ENCODE results near the gene TFAP2A. TPM values are rescaled to one million over a fixed set of nuclear protein-coding genes. Genes with fewer than 3 reads are reported as not detected.

TFAP2A gene
- total RNA-seq, 1 donor from 2014 or later = 3.4 TPM

DNA sequence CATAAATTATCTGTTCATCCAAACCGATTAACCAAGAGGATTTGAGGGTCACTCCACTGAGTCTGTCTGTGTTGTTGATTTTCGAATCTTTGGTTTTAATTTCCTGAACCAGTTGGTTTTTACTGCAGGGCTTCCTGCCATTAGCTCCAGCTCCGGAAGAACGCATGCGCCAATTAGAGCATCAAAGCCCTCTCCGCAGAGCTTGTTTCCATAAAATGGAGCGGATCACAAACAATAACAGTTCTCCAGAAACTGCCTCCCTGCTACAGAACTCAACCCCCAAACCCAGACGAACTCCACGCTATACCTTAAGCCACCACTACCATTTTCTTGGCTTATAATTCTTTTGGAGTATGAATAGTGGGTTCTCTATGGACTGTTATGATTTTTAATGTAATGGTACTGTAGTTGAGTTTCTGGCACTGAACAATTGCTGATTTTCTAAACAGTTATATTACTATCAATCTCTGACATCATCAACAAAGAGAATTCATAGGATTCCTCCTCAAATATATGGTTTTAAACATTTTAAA lies 13.8 kb downstream of the TFAP2A start:
- no peak overlapping the region for H3K4me3 ChIP-seq (ENCODE audit: low read depth, low read length)
- no peak for FAIRE-seq
- DNase-seq (ENCODE audit: low read depth) = no peak
- TF ChIP-seq, protein P1, sequence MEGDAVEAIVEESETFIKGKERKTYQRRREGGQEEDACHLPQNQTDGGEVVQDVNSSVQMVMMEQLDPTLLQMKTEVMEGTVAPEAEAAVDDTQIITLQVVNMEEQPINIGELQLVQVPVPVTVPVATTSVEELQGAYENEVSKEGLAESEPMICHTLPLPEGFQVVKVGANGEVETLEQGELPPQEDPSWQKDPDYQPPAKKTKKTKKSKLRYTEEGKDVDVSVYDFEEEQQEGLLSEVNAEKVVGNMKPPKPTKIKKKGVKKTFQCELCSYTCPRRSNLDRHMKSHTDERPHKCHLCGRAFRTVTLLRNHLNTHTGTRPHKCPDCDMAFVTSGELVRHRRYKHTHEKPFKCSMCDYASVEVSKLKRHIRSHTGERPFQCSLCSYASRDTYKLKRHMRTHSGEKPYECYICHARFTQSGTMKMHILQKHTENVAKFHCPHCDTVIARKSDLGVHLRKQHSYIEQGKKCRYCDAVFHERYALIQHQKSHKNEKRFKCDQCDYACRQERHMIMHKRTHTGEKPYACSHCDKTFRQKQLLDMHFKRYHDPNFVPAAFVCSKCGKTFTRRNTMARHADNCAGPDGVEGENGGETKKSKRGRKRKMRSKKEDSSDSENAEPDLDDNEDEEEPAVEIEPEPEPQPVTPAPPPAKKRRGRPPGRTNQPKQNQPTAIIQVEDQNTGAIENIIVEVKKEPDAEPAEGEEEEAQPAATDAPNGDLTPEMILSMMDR (IDR thresholded peaks at IDR 0.05; ENCODE audit: insufficient read depth, low read length, severe bottlenecking) = no peak
- H3K27me3 ChIP-seq (ENCODE audit: control insufficient read depth, insufficient read depth, low read length) = no peaks in the 10 kb centered on the region
- H3K36me3 ChIP-seq (ENCODE audit: control insufficient read depth, insufficient read depth, low read length) = peaks cover 18% of the 10 kb centered on the region

DNA sequence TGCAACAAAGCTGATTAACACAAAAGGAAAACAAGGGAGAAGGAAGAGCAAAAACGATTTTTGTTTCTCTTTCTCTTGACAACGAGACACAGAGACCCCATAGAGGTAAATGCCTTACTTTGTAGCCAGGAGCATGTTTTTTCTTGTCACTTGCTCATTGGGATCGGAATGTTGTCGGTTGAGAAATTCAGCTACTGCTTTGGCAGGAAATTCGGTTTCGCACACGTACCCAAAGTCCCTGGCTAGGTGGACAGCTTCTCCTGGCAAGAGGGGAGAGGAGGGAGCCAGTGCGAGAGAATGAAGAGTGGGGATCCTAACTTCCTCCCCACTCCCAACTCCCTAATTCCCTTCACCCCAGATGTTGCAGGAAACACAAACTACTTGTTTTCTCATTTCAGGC lies 14.5 kb downstream of the TFAP2A start:
- peak; percentile 98 for DNase-seq (ENCODE audit: low read depth)
- peaks cover 18% of the 10 kb centered on the region for H3K36me3 ChIP-seq (ENCODE audit: control insufficient read depth, insufficient read depth, low read length)
- TF ChIP-seq, protein P1 (IDR thresholded peaks at IDR 0.05; ENCODE audit: insufficient read depth, low read length, severe bottlenecking) = no peak
- FAIRE-seq = peak; percentile 92
- no peak overlapping the region for H3K4me3 ChIP-seq (ENCODE audit: low read depth, low read length)
- H3K27me3 ChIP-seq (ENCODE audit: control insufficient read depth, insufficient read depth, low read length) = no peaks in the 10 kb centered on the region

DNA sequence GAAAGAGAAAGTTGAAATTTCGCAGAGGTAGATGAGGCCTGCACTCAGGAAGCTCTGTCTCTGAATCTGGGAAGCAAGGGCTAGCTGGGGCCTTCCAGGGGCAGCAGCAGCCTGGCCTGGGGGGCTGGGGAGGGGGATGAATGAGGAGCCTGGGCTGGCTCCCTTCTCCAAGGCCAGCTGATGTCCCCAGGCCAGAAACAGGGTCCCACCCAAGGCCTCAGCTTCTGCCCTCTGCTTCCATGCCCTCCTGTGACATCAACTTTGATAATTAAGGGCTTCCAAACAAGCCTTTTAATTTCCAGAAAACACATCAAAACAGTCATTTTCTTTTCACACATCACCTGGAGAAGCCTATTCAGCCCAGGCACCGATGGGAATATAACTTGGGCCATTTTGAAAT lies 15.4 kb downstream of the TFAP2A start:
- no peak for FAIRE-seq
- TF ChIP-seq, protein P1 (IDR thresholded peaks at IDR 0.05; ENCODE audit: insufficient read depth, low read length, severe bottlenecking) = no peak

DNA sequence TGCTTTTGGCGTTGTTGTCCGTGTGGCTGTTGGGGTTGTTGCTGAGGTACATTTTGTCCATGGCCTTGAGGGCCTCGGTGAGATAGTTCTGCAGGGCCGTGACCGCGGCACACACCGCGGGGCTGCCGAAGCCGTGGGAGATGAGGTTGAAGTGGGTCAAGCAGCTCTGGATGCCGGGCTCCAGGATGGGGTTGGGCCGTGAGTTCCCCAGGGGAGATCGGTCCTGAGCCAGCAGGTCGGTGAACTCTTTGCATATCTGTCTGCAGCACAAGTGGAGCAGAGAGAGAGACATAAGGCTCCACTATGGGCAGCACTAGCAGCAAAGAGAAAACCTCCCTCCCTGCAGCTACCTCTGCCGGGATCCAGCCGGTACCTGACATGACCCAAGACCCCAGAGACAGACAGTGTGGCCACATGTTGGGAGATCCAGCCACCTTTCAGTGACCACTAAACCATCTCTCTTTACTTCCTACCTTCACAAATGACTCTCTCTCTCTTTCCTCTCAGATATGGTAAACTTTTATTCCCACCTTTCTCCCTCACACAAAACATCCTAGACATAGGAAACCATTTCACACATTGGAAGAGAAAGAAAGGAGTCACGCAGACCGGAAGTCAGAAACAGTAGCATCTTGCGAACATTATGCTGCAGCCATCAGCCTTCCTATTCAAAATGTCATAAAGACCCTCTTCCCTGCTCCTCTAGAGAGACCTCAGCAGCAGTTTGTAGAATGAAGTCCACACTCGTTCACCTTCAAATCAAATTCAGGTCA lies 16.2 kb downstream of the TFAP2A start:
- Histone ChIP-seq H3K4me3 (ENCODE audit: low read depth, low read length) (no peak overlapping the region), H3K36me3 (ENCODE audit: control insufficient read depth, insufficient read depth, low read length) (peaks cover 15% of the 10 kb centered on the region), H3K27me3 (ENCODE audit: control insufficient read depth, insufficient read depth, low read length) (no peaks in the 10 kb centered on the region)
- DNase-seq (ENCODE audit: low read depth) = no peak
- FAIRE-seq = peak; percentile 55
- TF ChIP-seq, protein P1 (IDR thresholded peaks at IDR 0.05; ENCODE audit: insufficient read depth, low read length, severe bottlenecking) = no peak

More for the DNA sequence above, 15.4 kb downstream of the TFAP2A start:
- Histone ChIP-seq H3K36me3 (ENCODE audit: control insufficient read depth, insufficient read depth, low read length) (peaks cover 17% of the 10 kb centered on the region), H3K27me3 (ENCODE audit: control insufficient read depth, insufficient read depth, low read length) (no peaks in the 10 kb centered on the region), H3K4me3 (ENCODE audit: low read depth, low read length) (no peak overlapping the region)
- DNase-seq (ENCODE audit: low read depth) = no peak

DNA sequence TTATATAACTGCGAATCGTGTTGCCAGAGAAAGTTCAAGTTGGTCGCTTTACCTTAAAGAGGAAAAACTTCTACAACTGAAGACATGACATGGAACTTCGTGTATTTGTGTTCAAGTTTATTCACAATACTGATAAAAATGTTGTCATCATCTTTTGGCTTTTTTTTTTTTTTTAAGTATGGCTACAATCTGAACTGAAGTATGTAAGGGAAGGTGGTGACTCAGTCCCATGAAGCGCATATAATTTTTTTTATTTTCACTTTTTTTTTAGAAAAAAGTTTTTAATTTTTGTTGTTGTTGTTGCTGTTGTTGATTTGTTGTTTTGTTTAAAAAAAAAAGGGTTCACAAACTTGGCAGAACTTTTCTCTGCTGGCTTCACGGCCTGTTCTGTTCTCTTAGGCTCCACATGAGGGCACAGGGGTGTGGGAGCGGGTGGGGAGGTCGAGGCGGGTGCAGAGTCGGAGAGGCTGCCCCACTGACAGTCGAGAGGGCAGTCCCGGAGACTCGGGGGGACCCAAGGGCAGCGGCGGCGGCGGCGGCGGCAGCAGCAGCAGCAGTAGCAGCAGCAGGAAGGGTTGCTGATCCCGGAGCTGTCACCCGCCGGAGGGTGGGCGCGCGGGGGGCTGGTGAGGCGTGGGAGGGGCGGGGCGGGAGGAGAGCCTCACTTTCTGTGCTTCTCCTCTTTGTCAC lies 17.0 kb downstream of the TFAP2A start:
- TF ChIP-seq, protein P1 (IDR thresholded peaks at IDR 0.05; ENCODE audit: insufficient read depth, low read length, severe bottlenecking) = no peak
- peaks cover 15% of the 10 kb centered on the region for H3K36me3 ChIP-seq (ENCODE audit: control insufficient read depth, insufficient read depth, low read length)
- DNase-seq (ENCODE audit: low read depth) (no peak), FAIRE-seq (no peak)
- H3K27me3 ChIP-seq (ENCODE audit: control insufficient read depth, insufficient read depth, low read length) = no peaks in the 10 kb centered on the region
- no peak overlapping the region for H3K4me3 ChIP-seq (ENCODE audit: low read depth, low read length)
